Coronary artery (tissue), 2 donors: ENCODE data around the gene GPRC5B.

Experiments
- DNase-seq: peaks from one replicate; pipeline ENCODE4 v3.0.0-alpha.2; 2017; ENCODE audit warnings: low spot score
- H3K27ac ChIP-seq, 2 donors: fragments of 200-600 bp; sonication (generic); one replicate each; pipeline ENCODE4 v1.5.1; 2016 to 2019
- H3K4me3 ChIP-seq: fragments of 200-600 bp; sonication (generic); 2 replicates; pipeline ENCODE4 v1.5.1; 2016; ENCODE audit warnings: mild to moderate bottlenecking, moderate library complexity
- TF ChIP-seq, protein P1 (sequence below): fragments of 200-600 bp; sonication (generic); IDR thresholded peaks from one replicate; pipeline ENCODE4 v1.5.1; 2019; ENCODE audit warnings: antibody characterized with exemption

Gene GPRC5B

DNA sequence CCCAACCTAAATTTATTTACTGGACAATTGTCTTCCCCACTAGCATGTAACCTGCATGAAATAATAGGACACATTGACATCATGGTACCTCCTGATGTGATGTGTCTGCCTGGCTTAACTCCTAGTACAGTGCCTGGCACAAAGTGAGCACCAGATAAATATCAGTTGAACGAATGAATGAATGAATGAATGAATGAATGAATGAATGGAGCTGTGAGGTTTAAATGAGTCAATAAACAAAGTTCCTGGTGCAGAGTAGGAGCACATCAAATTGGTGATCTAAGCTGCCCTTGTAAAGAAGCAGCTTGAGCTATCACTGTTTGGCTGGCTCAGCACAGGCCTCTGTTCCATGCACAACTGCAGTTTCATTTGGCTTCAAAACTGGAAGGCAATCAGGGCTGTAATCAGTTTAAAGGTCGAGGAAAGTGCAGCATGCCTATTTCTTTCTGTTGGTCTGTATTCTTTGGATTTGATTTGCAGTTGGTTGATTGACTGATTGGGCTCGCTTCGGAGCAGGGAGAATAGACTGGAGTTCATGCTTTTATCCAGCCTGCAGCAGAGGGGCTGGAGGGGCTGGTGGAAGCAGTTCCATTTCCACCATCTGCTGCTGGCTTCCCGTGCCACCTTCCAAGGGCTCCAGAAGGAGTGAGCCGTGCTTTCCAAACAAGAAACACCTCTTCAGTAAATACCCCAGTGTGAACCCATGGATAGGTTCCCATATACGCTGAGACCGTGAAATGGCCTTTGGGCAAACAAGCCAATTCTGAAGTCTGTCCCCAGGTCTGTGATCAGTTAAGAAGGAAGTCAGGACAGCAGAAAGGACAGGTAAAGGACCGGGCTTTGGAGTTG is 54.6 kb downstream of the GPRC5B start:
- no peak overlapping the region for H3K4me3 ChIP-seq
- H3K27ac ChIP-seq: no peak overlapping the region
- TF ChIP-seq, protein P1, sequence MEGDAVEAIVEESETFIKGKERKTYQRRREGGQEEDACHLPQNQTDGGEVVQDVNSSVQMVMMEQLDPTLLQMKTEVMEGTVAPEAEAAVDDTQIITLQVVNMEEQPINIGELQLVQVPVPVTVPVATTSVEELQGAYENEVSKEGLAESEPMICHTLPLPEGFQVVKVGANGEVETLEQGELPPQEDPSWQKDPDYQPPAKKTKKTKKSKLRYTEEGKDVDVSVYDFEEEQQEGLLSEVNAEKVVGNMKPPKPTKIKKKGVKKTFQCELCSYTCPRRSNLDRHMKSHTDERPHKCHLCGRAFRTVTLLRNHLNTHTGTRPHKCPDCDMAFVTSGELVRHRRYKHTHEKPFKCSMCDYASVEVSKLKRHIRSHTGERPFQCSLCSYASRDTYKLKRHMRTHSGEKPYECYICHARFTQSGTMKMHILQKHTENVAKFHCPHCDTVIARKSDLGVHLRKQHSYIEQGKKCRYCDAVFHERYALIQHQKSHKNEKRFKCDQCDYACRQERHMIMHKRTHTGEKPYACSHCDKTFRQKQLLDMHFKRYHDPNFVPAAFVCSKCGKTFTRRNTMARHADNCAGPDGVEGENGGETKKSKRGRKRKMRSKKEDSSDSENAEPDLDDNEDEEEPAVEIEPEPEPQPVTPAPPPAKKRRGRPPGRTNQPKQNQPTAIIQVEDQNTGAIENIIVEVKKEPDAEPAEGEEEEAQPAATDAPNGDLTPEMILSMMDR: no peak
- no peak for DNase-seq

DNA sequence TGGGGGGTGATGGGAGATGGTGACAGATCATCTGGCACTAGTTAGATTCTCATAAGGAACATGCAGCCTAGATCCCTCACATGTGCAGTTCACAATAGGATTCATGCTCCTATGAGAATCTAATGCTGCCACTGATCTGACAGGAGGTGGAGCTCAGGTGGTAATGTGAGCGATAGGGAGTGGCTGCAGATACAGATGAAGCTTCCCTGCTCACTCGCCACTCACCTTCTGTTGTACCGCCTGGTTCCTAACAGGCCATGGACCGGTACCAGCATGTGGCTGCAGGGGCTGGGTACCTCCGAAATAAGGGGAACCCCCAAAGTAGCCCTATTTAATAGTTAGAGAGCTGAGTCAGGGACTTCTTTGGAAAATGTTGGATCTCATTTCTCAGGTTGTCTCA is 60.4 kb downstream of the GPRC5B start:
- DNase-seq: no peak
- Histone ChIP-seq H3K27ac (no peak overlapping the region), H3K4me3 (no peak overlapping the region)
- TF ChIP-seq, protein P1: no peak

DNA sequence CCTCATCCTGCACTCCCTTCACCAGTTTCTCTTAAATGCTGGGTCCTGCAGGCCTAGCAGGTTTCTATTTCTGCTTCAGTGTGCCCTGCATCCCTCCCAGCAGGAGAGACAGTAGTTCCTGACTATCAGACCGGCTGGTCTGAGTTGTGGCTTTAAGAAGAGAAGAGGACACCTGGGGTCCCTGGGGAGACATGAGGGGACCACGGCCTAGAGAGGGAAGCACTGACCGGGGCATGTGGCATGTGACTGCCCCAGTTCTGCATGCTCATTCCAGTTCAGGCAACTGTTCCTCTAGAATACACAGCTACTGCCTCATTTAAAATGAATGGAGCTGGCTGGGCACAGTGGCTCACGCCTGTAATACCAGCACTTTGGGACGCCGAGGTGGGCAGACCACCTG is 61.3 kb downstream of the GPRC5B start:
- Histone ChIP-seq H3K4me3 (no peak overlapping the region), H3K27ac (no peak overlapping the region)
- TF ChIP-seq, protein P1: no peak
- DNase-seq: no peak

DNA sequence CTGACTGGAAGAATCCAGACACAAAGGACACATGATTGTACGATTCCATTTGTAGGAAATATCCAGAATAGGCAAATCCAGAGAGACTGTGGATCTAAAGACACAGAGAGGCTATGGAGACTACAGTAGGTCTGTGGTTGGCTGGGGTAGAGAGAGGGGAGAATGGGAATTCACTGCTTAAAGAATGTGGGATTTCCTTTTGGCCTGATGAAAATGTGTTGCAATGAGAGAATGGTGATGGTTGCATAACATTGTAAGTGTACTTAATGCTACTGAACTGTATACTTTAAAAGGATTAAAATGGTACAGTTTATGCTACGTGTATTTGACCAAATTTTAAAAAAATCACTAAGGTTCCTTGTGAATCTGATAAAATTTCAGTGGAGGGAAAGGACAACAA is 62.1 kb downstream of the GPRC5B start:
- DNase-seq: no peak
- no peak overlapping the region for H3K4me3 ChIP-seq
- TF ChIP-seq, protein P1: no peak
- H3K27ac ChIP-seq: no peak overlapping the region

DNA sequence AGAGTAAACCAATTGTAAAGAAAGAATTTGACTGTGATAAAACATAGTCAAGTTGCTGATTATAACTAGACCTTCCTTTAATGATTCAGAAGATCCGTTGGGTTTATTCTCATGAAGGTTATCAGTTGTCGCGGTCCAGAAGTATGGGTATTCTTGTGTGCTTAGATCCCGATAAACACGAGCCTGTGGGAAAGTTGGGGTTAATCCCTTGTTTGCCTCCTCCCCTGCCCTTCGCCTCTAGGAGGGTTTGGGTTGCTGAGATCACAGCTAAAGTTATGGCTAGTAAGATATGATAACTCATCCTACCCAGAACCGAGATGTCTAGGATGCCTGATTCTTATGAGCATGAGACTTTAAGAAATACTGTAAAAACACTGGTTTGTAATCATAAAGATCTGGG is 66.8 kb downstream of the GPRC5B start:
- no peak for DNase-seq
- TF ChIP-seq, protein P1: no peak
- H3K27ac ChIP-seq: no peak overlapping the region
- no peak overlapping the region for H3K4me3 ChIP-seq

DNA sequence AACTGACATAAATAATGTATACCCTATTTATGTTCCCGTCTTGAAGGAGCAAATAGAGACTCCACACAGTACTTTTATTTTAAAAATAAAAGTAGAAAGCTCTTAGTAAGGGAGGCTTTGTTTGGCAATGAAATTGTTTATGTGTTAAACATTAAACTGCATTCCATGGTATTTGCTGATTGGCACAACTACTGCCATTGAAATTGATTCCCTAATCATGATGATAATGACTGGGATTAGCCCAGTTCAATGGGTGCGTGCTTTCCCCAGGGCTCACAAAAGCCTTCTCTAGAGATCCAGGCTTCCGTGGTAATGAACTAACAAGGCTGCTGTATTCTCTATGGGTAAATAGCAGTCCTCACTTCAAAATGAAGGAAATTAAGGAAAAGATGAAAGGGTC is 67.5 kb downstream of the GPRC5B start:
- Histone ChIP-seq H3K4me3 (no peak overlapping the region), H3K27ac (no peak overlapping the region)
- DNase-seq: no peak
- TF ChIP-seq, protein P1: no peak

DNA sequence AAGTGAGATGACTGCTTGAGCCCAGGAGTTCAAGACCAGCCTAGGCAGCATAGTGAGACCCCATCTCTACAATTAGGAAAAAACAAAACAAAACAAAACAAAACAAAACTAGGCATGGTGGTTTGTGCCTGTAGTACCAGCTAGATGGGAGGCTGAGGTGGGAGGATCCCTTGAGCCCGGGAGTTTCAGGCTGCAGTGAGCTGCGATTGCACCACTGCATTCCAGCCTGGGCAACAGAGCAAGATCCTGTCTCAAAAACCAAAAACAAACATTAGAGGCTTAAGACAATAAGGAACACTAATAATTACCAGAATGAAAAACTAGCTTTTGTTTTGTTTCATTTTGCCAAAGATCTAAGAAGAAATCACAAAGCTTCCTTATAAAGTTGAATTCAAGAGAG is 69.2 kb downstream of the GPRC5B start:
- DNase-seq: no peak
- Histone ChIP-seq H3K4me3 (no peak overlapping the region), H3K27ac (no peak overlapping the region)
- TF ChIP-seq, protein P1: no peak
